Astrocyte (in vitro differentiated cells and primary cell): ENCODE data around the gene SPAG9. TPM values are rescaled to one million over a fixed set of nuclear protein-coding genes. Genes with fewer than 3 reads are reported as not detected.
"Not testable (repeated sequence)": the region's sequence is repeated elsewhere in the genome, so short reads cannot be mapped to it uniquely, and the experiment has no call there.

ENCODE experiments used
- DNase-seq: peaks from one replicate; pipeline ENCODE4 v3.0.0-alpha.2; 2010; ENCODE audit warnings: low read depth
- FAIRE-seq: peaks from 2 replicates; lab custom pipeline; 2011; peaks lifted over from hg19 to GRCh38; lab: Jason Lieb, UNC
- H2AFZ ChIP-seq: 2 replicates; pipeline ENCODE4 v1.6.0; 2012; ENCODE audit warnings: low read depth, low read length, inconsistent platforms
- H3K27ac ChIP-seq: 2 replicates; pipeline ENCODE4 v1.5.1; 2011; ENCODE audit warnings: low read depth, low read length, inconsistent platforms
- H3K27me3 ChIP-seq: 2 replicates; pipeline ENCODE4 v1.6.0; 2011; ENCODE audit warnings: low read length, inconsistent platforms; ENCODE audit not compliant: insufficient read depth
- H3K36me3 ChIP-seq: 2 replicates; pipeline ENCODE4 v1.5.1; 2011; ENCODE audit warnings: low read length, inconsistent platforms; ENCODE audit not compliant: insufficient read depth
- H3K4me1 ChIP-seq: 2 replicates; pipeline ENCODE4 v1.5.1; 2011; ENCODE audit warnings: low read length, inconsistent platforms; ENCODE audit not compliant: insufficient read depth
- H3K4me2 ChIP-seq: 2 replicates; pipeline ENCODE4 v1.6.0; 2012; ENCODE audit warnings: low read length, inconsistent platforms
- H3K4me3 ChIP-seq: 2 replicates; pipeline ENCODE4 v1.5.1; 2011; ENCODE audit warnings: low read depth, mild to moderate bottlenecking, low read length, inconsistent platforms; ENCODE audit not compliant: insufficient read depth
- H3K79me2 ChIP-seq: 2 replicates; pipeline ENCODE4 v1.6.0; 2012; ENCODE audit warnings: mild to moderate bottlenecking, low read length, inconsistent platforms; ENCODE audit not compliant: insufficient read depth
- H3K9ac ChIP-seq: 2 replicates; pipeline ENCODE4 v1.6.0; 2012; ENCODE audit warnings: mild to moderate bottlenecking, low read length, inconsistent platforms
- H3K9me3 ChIP-seq: 2 replicates; pipeline ENCODE4 v1.5.1; 2012; ENCODE audit warnings: low read depth, mild to moderate bottlenecking, low read length, inconsistent platforms; ENCODE audit not compliant: insufficient read depth
- H4K20me1 ChIP-seq: 2 replicates; pipeline ENCODE4 v1.6.0; 2012; ENCODE audit warnings: low read length, inconsistent platforms; ENCODE audit not compliant: insufficient read depth
- H3K27ac Mint-ChIP-seq: one replicate; pipeline ENCODE4 v1.8.0; 2021; ENCODE audit warnings: mild to moderate bottlenecking, mixed read lengths; ENCODE audit not compliant: unreplicated experiment
- H3K27me3 Mint-ChIP-seq: one replicate; pipeline ENCODE4 v1.8.0; 2021; ENCODE audit warnings: low read depth, mixed read lengths; ENCODE audit not compliant: unreplicated experiment
- H3K36me3 Mint-ChIP-seq: one replicate; pipeline ENCODE4 v1.8.0; 2021; ENCODE audit warnings: low read depth, mixed read lengths; ENCODE audit not compliant: unreplicated experiment
- H3K4me1 Mint-ChIP-seq: one replicate; pipeline ENCODE4 v1.8.0; 2021; ENCODE audit warnings: low read depth, mixed read lengths; ENCODE audit not compliant: unreplicated experiment
- H3K4me3 Mint-ChIP-seq: one replicate; pipeline ENCODE4 v1.8.0; 2021; ENCODE audit warnings: mild to moderate bottlenecking, moderate library complexity, mixed read lengths; ENCODE audit not compliant: unreplicated experiment
- H3K9me3 Mint-ChIP-seq: one replicate; pipeline ENCODE4 v1.8.0; 2021; ENCODE audit warnings: mild to moderate bottlenecking, mixed read lengths; ENCODE audit not compliant: unreplicated experiment
- CTCF ChIP-seq: IDR thresholded peaks from 2 replicates; pipeline ENCODE4 v1.5.1; 2011; ENCODE audit warnings: low read depth, mild to moderate bottlenecking, inconsistent platforms, low read length, moderate library complexity; ENCODE audit not compliant: insufficient read depth
- EZH2 ChIP-seq: IDR thresholded peaks from 2 replicates; pipeline ENCODE4 v1.6.1; 2012; ENCODE audit warnings: mild to moderate bottlenecking, low read length, inconsistent platforms; ENCODE audit not compliant: insufficient read depth
- total RNA-seq: library from RNA; stranded (reverse); gene quantifications from 2 replicates; pipeline ENCODE4 v1.2.1, GENCODE V29; 2021

The SPAG9 gene
- total RNA-seq, 1 donor from 2014 or later = 102 TPM

DNA sequence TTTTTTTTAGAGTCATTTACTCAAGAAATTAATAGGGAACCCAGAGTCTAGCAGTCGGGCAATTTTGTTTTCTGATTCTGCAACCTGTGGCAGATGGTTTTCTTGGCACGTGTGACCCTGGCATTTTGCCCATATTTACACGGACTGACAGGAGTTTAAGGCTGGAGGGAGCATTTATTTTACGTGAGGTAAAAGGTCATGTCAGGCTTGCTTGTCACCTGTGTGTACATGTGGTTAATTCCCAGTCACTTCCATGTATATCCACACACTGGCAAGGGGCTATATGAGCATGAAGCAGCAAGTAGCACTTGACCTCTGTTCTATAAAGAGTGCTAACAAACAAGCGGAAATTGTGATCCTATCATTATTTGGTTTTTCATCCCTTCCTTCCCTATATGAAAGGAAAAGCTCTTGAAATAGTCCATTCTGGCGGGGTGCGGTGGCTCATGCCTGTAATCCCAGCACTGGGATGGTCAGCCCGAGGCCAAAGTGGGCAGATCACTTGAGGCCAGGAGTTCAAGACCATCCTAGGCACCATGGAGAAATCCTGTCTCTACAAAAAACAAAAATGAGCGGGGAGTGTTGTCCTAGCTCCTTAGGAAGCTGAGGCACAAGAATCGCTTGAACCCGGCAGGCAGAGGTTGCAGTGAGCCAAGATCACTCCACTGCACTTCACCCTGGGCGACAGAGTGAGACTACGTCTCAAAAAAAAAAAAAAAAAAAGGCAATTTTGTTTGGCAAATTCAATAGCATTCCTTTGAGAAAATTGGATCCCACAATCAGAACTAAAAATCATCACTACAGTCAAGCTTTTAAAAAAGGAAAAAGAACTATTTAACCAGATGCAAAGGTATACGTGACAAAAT, 2.1 kb downstream of the SPAG9 start:
- Histone ChIP-seq H3K36me3 (no peaks in the 10 kb centered on the region), H3K9ac (no peak overlapping the region), H3K9me3 (no peaks in the 10 kb centered on the region), H3K79me2 (peaks cover 69% of the 10 kb centered on the region), H2AFZ (no peak overlapping the region), H3K27ac (no peak overlapping the region), H3K4me3 (peak overlapping the region; percentile 89), H3K4me2 (peak overlapping the region; percentile 86), H3K4me1 (peaks cover 28% of the 10 kb centered on the region), H4K20me1 (peaks cover 59% of the 10 kb centered on the region), H3K27me3 (no peaks in the 10 kb centered on the region)
- peaks cover 22% of the 10 kb centered on the region for H3K4me1 Mint-ChIP-seq
- H3K4me3 Mint-ChIP-seq = peak overlapping the region; percentile 93
- no peak for FAIRE-seq
- H3K9me3 Mint-ChIP-seq = no peaks in the 10 kb centered on the region
- TF ChIP-seq CTCF = no peak
- no peak for TF ChIP-seq EZH2
- no peak for DNase-seq
- no peaks in the 10 kb centered on the region for H3K36me3 Mint-ChIP-seq
- no peaks in the 10 kb centered on the region for H3K27me3 Mint-ChIP-seq
- no peak overlapping the region for H3K27ac Mint-ChIP-seq

DNA sequence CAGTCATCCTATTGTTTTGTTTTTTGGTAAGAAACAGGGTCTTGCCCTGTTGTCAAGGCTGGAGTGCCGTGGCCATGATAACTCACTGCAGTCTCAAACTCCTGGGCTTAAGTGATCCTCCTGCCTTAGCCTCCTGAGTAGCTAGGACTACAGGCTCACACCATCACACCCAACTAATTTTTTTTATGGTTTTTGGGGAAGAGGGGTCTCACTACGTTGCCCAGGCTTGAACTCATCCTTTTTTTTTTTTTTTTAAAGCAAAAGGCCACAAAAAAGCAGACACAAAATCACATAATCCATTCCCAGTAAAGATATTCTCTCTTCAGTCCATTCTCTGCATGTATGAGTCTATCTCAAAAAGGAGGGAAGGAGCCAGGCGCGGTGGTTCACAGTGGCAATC, 5.5 kb downstream of the SPAG9 start:
- no peak for TF ChIP-seq EZH2
- TF ChIP-seq CTCF = no peak
- no peaks in the 10 kb centered on the region for H3K27me3 Mint-ChIP-seq
- Histone ChIP-seq H3K79me2 (peaks cover 97% of the 10 kb centered on the region), H3K4me1 (peaks cover 13% of the 10 kb centered on the region), H3K4me2 (no peak overlapping the region), H3K9me3 (no peaks in the 10 kb centered on the region), H3K9ac (no peak overlapping the region), H3K27me3 (no peaks in the 10 kb centered on the region), H3K36me3 (no peaks in the 10 kb centered on the region), H3K4me3 (no peak overlapping the region), H4K20me1 (peaks cover 83% of the 10 kb centered on the region), H2AFZ (no peak overlapping the region), H3K27ac (no peak overlapping the region)
- FAIRE-seq = no peak
- H3K9me3 Mint-ChIP-seq = no peaks in the 10 kb centered on the region
- peaks cover 12% of the 10 kb centered on the region for H3K4me1 Mint-ChIP-seq
- H3K27ac Mint-ChIP-seq = no peak overlapping the region
- no peak for DNase-seq
- no peaks in the 10 kb centered on the region for H3K36me3 Mint-ChIP-seq
- peak overlapping the region; percentile 27 for H3K4me3 Mint-ChIP-seq

GRCh38 chr17:51112303-51113222, 8.1 kb downstream of the SPAG9 start:
- H3K9me3 ChIP-seq, H3K9me3 Mint-ChIP-seq, H3K27me3 Mint-ChIP-seq, H3K9ac ChIP-seq, H3K27ac Mint-ChIP-seq, H3K27me3 ChIP-seq, H2AFZ ChIP-seq, H3K4me1 ChIP-seq, H3K4me2 ChIP-seq, H3K36me3 Mint-ChIP-seq, FAIRE-seq, H3K4me3 Mint-ChIP-seq, H3K36me3 ChIP-seq, H3K27ac ChIP-seq, H3K4me3 ChIP-seq, H3K4me1 Mint-ChIP-seq: not testable (repeated sequence)
- peaks cover 71% of the 10 kb centered on the region for H4K20me1 ChIP-seq
- H3K79me2 ChIP-seq = peaks cover 91% of the 10 kb centered on the region
- peak; percentile 26 for DNase-seq
